ENCODE data around the gene CFAP46.

CFAP46 gene

GRCh38 chr10:132817701-132818211 is 124.6 kb downstream of the CFAP46 start:
- H3K27ac ChIP-seq (ENCODE audit: low read length, poor library complexity, severe bottlenecking): no peak overlapping the region
- 88% methylated on average over 26 of the region's 29 CpGs for WGBS

GRCh38 chr10:132816718-132817117 is 125.7 kb downstream of the CFAP46 start:
- H3K27ac ChIP-seq (ENCODE audit: low read length, poor library complexity, severe bottlenecking): no peak overlapping the region
- H3K27me3 ChIP-seq (ENCODE audit: control insufficient read depth in 1 of 2, insufficient read depth in 1 of 2, low read length in 2 of 2): peaks cover 4 to 50% of the 10 kb centered on the region in 2 experiments
- H3K36me3 ChIP-seq (ENCODE audit: control insufficient read depth in 1 of 2, insufficient read depth in 2 of 2, low read depth in 1 of 2, low read length in 2 of 2): no peaks in the 10 kb centered on the region
- H2BK5ac ChIP-seq (ENCODE audit: low read depth, low read length, poor library complexity, severe bottlenecking): no peak overlapping the region
- DNase-seq: no peak
- no peaks in the 10 kb centered on the region for H3K79me1 ChIP-seq (replicated peaks; ENCODE audit: low read length, poor library complexity, severe bottlenecking)
- no peak overlapping the region for H3K18ac ChIP-seq (ENCODE audit: low read depth in 1 of 2, low read length in 2 of 2)
- H2BK12ac ChIP-seq (ENCODE audit: low read length in 2 of 2): no peak overlapping the region
- no peak overlapping the region for H4K8ac ChIP-seq (ENCODE audit: low read length)
- no peak overlapping the region for H2AFZ ChIP-seq (ENCODE audit: low read depth, low read length)
- no peak overlapping the region for H3K4me3 ChIP-seq (ENCODE audit: insufficient read depth in 1 of 2, low read depth in 1 of 2, low read length in 2 of 2)
- no peak overlapping the region for H4K91ac ChIP-seq (ENCODE audit: low read length)
- no peak overlapping the region for H3K4ac ChIP-seq (ENCODE audit: low read depth in 1 of 2, low read length in 2 of 2)
- H3K4me1 ChIP-seq (ENCODE audit: control insufficient read depth, insufficient read depth, low read depth, low read length): peaks cover 4% of the 10 kb centered on the region
- no peak overlapping the region for H3K14ac ChIP-seq (ENCODE audit: low read length in 2 of 2)
- no peak overlapping the region for H3K23ac ChIP-seq (ENCODE audit: low read length in 2 of 2)
- no peak overlapping the region for H2AK5ac ChIP-seq (ENCODE audit: low read length, severe bottlenecking)
- H3K4me2 ChIP-seq (ENCODE audit: low read length, poor library complexity, severe bottlenecking): no peak overlapping the region
- WGBS: 87% methylated on average over 12 of the region's 12 CpGs
- no peak overlapping the region for H3K9ac ChIP-seq (ENCODE audit: low read length)
- H2BK15ac ChIP-seq (ENCODE audit: low read depth, poor library complexity, severe bottlenecking): no peak overlapping the region
- no peak overlapping the region for H2BK120ac ChIP-seq (ENCODE audit: low read depth, low read length)
- peaks cover 13% of the 10 kb centered on the region for H3K9me3 ChIP-seq (ENCODE audit: control insufficient read depth, low read length)

More at GRCh38 chr10:132817701-132818211, 124.6 kb downstream of the CFAP46 start:
- Histone ChIP-seq H3K18ac (ENCODE audit: low read depth in 1 of 2, low read length in 2 of 2) (no peak overlapping the region), H2BK5ac (ENCODE audit: low read depth, low read length, poor library complexity, severe bottlenecking) (no peak overlapping the region), H4K91ac (ENCODE audit: low read length) (no peak overlapping the region), H3K9ac (ENCODE audit: low read length) (no peak overlapping the region), H3K4me1 (ENCODE audit: control insufficient read depth, insufficient read depth, low read depth, low read length) (peaks cover 1% of the 10 kb centered on the region), H3K23ac (ENCODE audit: low read length in 2 of 2) (no peak overlapping the region), H2AFZ (ENCODE audit: low read depth, low read length) (no peak overlapping the region), H2BK120ac (ENCODE audit: low read depth, low read length) (no peak overlapping the region), H2BK15ac (ENCODE audit: low read depth, poor library complexity, severe bottlenecking) (no peak overlapping the region), H3K27me3 (ENCODE audit: control insufficient read depth in 1 of 2, insufficient read depth in 1 of 2, low read length in 2 of 2) (peaks cover 4 to 50% of the 10 kb centered on the region in 2 experiments), H3K4ac (ENCODE audit: low read depth in 1 of 2, low read length in 2 of 2) (no peak overlapping the region), H3K14ac (ENCODE audit: low read length in 2 of 2) (no peak overlapping the region), H3K9me3 (ENCODE audit: control insufficient read depth, low read length) (peaks cover 13% of the 10 kb centered on the region), H3K79me1 (replicated peaks; ENCODE audit: low read length, poor library complexity, severe bottlenecking) (no peaks in the 10 kb centered on the region), H4K8ac (ENCODE audit: low read length) (no peak overlapping the region), H3K4me2 (ENCODE audit: low read length, poor library complexity, severe bottlenecking) (no peak overlapping the region), H2AK5ac (ENCODE audit: low read length, severe bottlenecking) (no peak overlapping the region), H3K36me3 (ENCODE audit: control insufficient read depth in 1 of 2, insufficient read depth in 2 of 2, low read depth in 1 of 2, low read length in 2 of 2) (no peaks in the 10 kb centered on the region), H2BK12ac (ENCODE audit: low read length in 2 of 2) (no peak overlapping the region), H3K4me3 (ENCODE audit: insufficient read depth in 1 of 2, low read depth in 1 of 2, low read length in 2 of 2) (no peak overlapping the region)
- no peak for DNase-seq

GRCh38 chr10:132815168-132815857 is 127.1 kb downstream of the CFAP46 start:
- Histone ChIP-seq H3K9ac (ENCODE audit: low read length) (no peak overlapping the region), H2AFZ (ENCODE audit: low read depth, low read length) (no peak overlapping the region), H3K27ac (ENCODE audit: low read length, poor library complexity, severe bottlenecking) (no peak overlapping the region), H3K23ac (ENCODE audit: low read length in 2 of 2) (no peak overlapping the region), H3K4me3 (ENCODE audit: insufficient read depth in 1 of 2, low read depth in 1 of 2, low read length in 2 of 2) (no peak overlapping the region), H2BK120ac (ENCODE audit: low read depth, low read length) (no peak overlapping the region), H3K36me3 (ENCODE audit: control insufficient read depth in 1 of 2, insufficient read depth in 2 of 2, low read depth in 1 of 2, low read length in 2 of 2) (no peaks in the 10 kb centered on the region), H4K8ac (ENCODE audit: low read length) (no peak overlapping the region), H3K4ac (ENCODE audit: low read depth in 1 of 2, low read length in 2 of 2) (no peak overlapping the region), H3K9me3 (ENCODE audit: control insufficient read depth, low read length) (peaks cover 13% of the 10 kb centered on the region), H3K79me1 (replicated peaks; ENCODE audit: low read length, poor library complexity, severe bottlenecking) (no peaks in the 10 kb centered on the region), H3K4me2 (ENCODE audit: low read length, poor library complexity, severe bottlenecking) (no peak overlapping the region), H3K27me3 (ENCODE audit: control insufficient read depth in 1 of 2, insufficient read depth in 1 of 2, low read length in 2 of 2) (peaks cover 4 to 59% of the 10 kb centered on the region in 2 experiments), H3K18ac (ENCODE audit: low read depth in 1 of 2, low read length in 2 of 2) (no peak overlapping the region), H3K4me1 (ENCODE audit: control insufficient read depth, insufficient read depth, low read depth, low read length) (peaks cover 4% of the 10 kb centered on the region), H3K14ac (ENCODE audit: low read length in 2 of 2) (no peak overlapping the region), H2AK5ac (ENCODE audit: low read length, severe bottlenecking) (no peak overlapping the region), H2BK5ac (ENCODE audit: low read depth, low read length, poor library complexity, severe bottlenecking) (no peak overlapping the region), H2BK12ac (ENCODE audit: low read length in 2 of 2) (no peak overlapping the region), H2BK15ac (ENCODE audit: low read depth, poor library complexity, severe bottlenecking) (no peak overlapping the region), H4K91ac (ENCODE audit: low read length) (no peak overlapping the region)
- WGBS: 88% methylated on average over 17 of the region's 18 CpGs
- no peak for DNase-seq

GRCh38 chr10:132814469-132814856 is 127.9 kb downstream of the CFAP46 start:
- no peak overlapping the region for H3K9ac ChIP-seq (ENCODE audit: low read length)
- no peak overlapping the region for H3K27ac ChIP-seq (ENCODE audit: low read length, poor library complexity, severe bottlenecking)
- peaks cover 4 to 61% of the 10 kb centered on the region in 2 experiments for H3K27me3 ChIP-seq (ENCODE audit: control insufficient read depth in 1 of 2, insufficient read depth in 1 of 2, low read length in 2 of 2)
- H3K4me3 ChIP-seq (ENCODE audit: insufficient read depth in 1 of 2, low read depth in 1 of 2, low read length in 2 of 2): no peak overlapping the region
- no peak overlapping the region for H3K4ac ChIP-seq (ENCODE audit: low read depth in 1 of 2, low read length in 2 of 2)
- peaks cover 4% of the 10 kb centered on the region for H3K4me1 ChIP-seq (ENCODE audit: control insufficient read depth, insufficient read depth, low read depth, low read length)
- no peak overlapping the region for H2AFZ ChIP-seq (ENCODE audit: low read depth, low read length)
- no peak overlapping the region for H3K23ac ChIP-seq (ENCODE audit: low read length in 2 of 2)
- no peaks in the 10 kb centered on the region for H3K79me1 ChIP-seq (replicated peaks; ENCODE audit: low read length, poor library complexity, severe bottlenecking)
- H4K8ac ChIP-seq (ENCODE audit: low read length): no peak overlapping the region
- WGBS: 89% methylated on average over 16 of the region's 16 CpGs
- H3K18ac ChIP-seq (ENCODE audit: low read depth in 1 of 2, low read length in 2 of 2): no peak overlapping the region
- no peak overlapping the region for H4K91ac ChIP-seq (ENCODE audit: low read length)
- H3K36me3 ChIP-seq (ENCODE audit: control insufficient read depth in 1 of 2, insufficient read depth in 2 of 2, low read depth in 1 of 2, low read length in 2 of 2): no peaks in the 10 kb centered on the region
- H2BK12ac ChIP-seq (ENCODE audit: low read length in 2 of 2): no peak overlapping the region
- no peak overlapping the region for H2BK120ac ChIP-seq (ENCODE audit: low read depth, low read length)
- no peak overlapping the region for H2AK5ac ChIP-seq (ENCODE audit: low read length, severe bottlenecking)
- no peak for DNase-seq
- no peak overlapping the region for H2BK15ac ChIP-seq (ENCODE audit: low read depth, poor library complexity, severe bottlenecking)
- no peak overlapping the region for H3K14ac ChIP-seq (ENCODE audit: low read length in 2 of 2)
- no peak overlapping the region for H2BK5ac ChIP-seq (ENCODE audit: low read depth, low read length, poor library complexity, severe bottlenecking)
- no peak overlapping the region for H3K4me2 ChIP-seq (ENCODE audit: low read length, poor library complexity, severe bottlenecking)
- H3K9me3 ChIP-seq (ENCODE audit: control insufficient read depth, low read length): peaks cover 6% of the 10 kb centered on the region

Measured in mesenchymal stem cell (in vitro differentiated cells and primary cell).